HepG2 (cell line): Measurements from ENCODE around the gene PPDPF. TPM values are rescaled to one million over a fixed set of nuclear protein-coding genes. Genes with fewer than 3 reads are reported as not detected.

Source experiments
- ARID3A ChIP-seq: IDR thresholded peaks from 2 replicates; pipeline ENCODE4 v1.6.1; 2012; ENCODE audit warnings: low read depth, low read length, improper control_type of control experiment
- CREB1 ChIP-seq, 2 experiments: fragments of 450-650 bp in 1 of 2; IDR thresholded peaks; 2 replicates each; pipeline ENCODE4 v1.6.1; 2016 to 2017; ENCODE audit warnings: control low read depth in 1 of 2, mild to moderate bottlenecking in 1 of 2, missing compliant biosample characterization in 1 of 2, missing genetic modification characterization in 1 of 2
- ERF ChIP-seq: IDR thresholded peaks from 2 replicates; pipeline ENCODE4 v1.6.1; 2018; ENCODE audit warnings: missing biosample characterization, missing genetic modification reagents
- ISL2 ChIP-seq: sonication (generic); formaldehyde crosslinking; IDR thresholded peaks from 2 replicates; pipeline ENCODE4 v1.5.0; 2020; ENCODE audit warnings: missing genetic modification reagents
- KDM1A ChIP-seq: IDR thresholded peaks from 2 replicates; pipeline ENCODE4 v1.6.1; 2016; ENCODE audit warnings: missing compliant biosample characterization
- NFATC3 ChIP-seq: sonication (generic); formaldehyde crosslinking; IDR thresholded peaks from 2 replicates; pipeline ENCODE4 v1.5.1; 2020; ENCODE audit warnings: mild to moderate bottlenecking, missing genetic modification reagents
- PAF1 ChIP-seq: IDR thresholded peaks from 2 replicates; pipeline ENCODE4 v1.6.1; 2016; ENCODE audit warnings: missing genetic modification reagents, missing compliant biosample characterization
- PCBP1 ChIP-seq: fragments of 200-400 bp; formaldehyde crosslinking; IDR thresholded peaks from 2 replicates; pipeline ENCODE4 v1.6.1; 2017; ENCODE audit warnings: mild to moderate bottlenecking, low read depth, low read length, borderline replicate concordance
- POLR2AphosphoS5 ChIP-seq: IDR thresholded peaks from 2 replicates; pipeline ENCODE4 v1.6.1; 2012; ENCODE audit warnings: low read depth, low read length
- REXO4 ChIP-seq: sonication (generic); formaldehyde crosslinking; IDR thresholded peaks from 2 replicates; pipeline ENCODE4 v1.8.0; 2022; ENCODE audit warnings: missing genetic modification reagents, mild to moderate bottlenecking, borderline replicate concordance
- SETDB1 ChIP-seq: sonication (generic); formaldehyde crosslinking; IDR thresholded peaks from 2 replicates; pipeline ENCODE4 v1.5.1; 2020; ENCODE audit warnings: missing genetic modification reagents, mild to moderate bottlenecking, borderline replicate concordance
- SMARCC2 ChIP-seq: fragments of 450-650 bp; IDR thresholded peaks from 2 replicates; pipeline ENCODE4 v1.6.1; 2017; ENCODE audit warnings: antibody characterized with exemption, mild to moderate bottlenecking
- SOX6 ChIP-seq, 2 experiments: fragments of 450-650 bp in 1 of 2; sonication (generic) in 1 of 2; formaldehyde crosslinking in 1 of 2; IDR thresholded peaks; 2 replicates each; pipeline versions ENCODE4 v1.4.0 to v1.6.1; 2017 to 2020; ENCODE audit warnings: antibody characterized with exemption in 1 of 2, mild to moderate bottlenecking in 1 of 2, missing genetic modification reagents in 1 of 2
- SP2 ChIP-seq: sonication (generic); formaldehyde crosslinking; IDR thresholded peaks from 2 replicates; pipeline ENCODE4 v1.5.1; 2020; ENCODE audit warnings: mild to moderate bottlenecking, missing genetic modification reagents
- ZNF101 ChIP-seq: sonication (generic); formaldehyde crosslinking; IDR thresholded peaks from 2 replicates; pipeline ENCODE4 v1.4.0; 2020; ENCODE audit warnings: mild to moderate bottlenecking, low read depth, missing genetic modification reagents, borderline replicate concordance
- ZNF17 ChIP-seq: sonication (generic); formaldehyde crosslinking; IDR thresholded peaks from 2 replicates; pipeline ENCODE4 v1.5.0; 2020; ENCODE audit warnings: mild to moderate bottlenecking, missing genetic modification reagents
- ZNF431 ChIP-seq: sonication (generic); formaldehyde crosslinking; IDR thresholded peaks from 2 replicates; pipeline ENCODE4 v1.9.0; 2022; ENCODE audit warnings: missing genetic modification reagents, low read depth, mild to moderate bottlenecking, borderline replicate concordance
- ZNF672 ChIP-seq: sonication (generic); formaldehyde crosslinking; IDR thresholded peaks from 2 replicates; pipeline ENCODE4 v1.8.1; 2022; ENCODE audit warnings: missing genetic modification reagents
- ZNF800 ChIP-seq: sonication (generic); formaldehyde crosslinking; IDR thresholded peaks from 2 replicates; pipeline ENCODE4 v1.4.0; 2020; ENCODE audit warnings: missing genetic modification reagents
- polyA plus RNA-seq, 8 experiments: library from polyadenylated mRNA; depleted of rRNA in 3 of 8; stranded (reverse) in 7 of 8; unstranded in 1 of 8; fragments of >200 nt; fragmentation: Illumina TruSeq in 4 of 8; extraction: Trizol in 4 of 8; gene quantifications; 2 replicates each; pipeline versions ENCODE4 v1.2.1 to v1.2.3, GENCODE V29; 2011 to 2016; ENCODE audit warnings: low read depth in 4 of 8, missing spikeins in 1 of 8, mixed read lengths in 1 of 8; ENCODE audit not compliant: insufficient read depth in 1 of 8
- total RNA-seq, 5 experiments: library from RNA; depleted of rRNA; stranded (reverse); fragments of >200 nt; fragmentation: Illumina TruSeq; extraction: Trizol; gene quantifications; 2 replicates each; pipeline ENCODE4 v1.2.3, GENCODE V29; 2016; ENCODE audit warnings: low read depth in 1 of 5
- TF ChIP-seq, protein P1 (sequence below): sonication (generic); formaldehyde crosslinking; IDR thresholded peaks from 2 replicates; pipeline ENCODE4 v1.4.0; 2020; ENCODE audit warnings: missing genetic modification reagents; ENCODE audit errors: not compliant biosample characterization
- TF ChIP-seq, protein P2 (sequence below): IDR thresholded peaks from 2 replicates; pipeline ENCODE4 v1.6.1; 2016; ENCODE audit warnings: missing genetic modification reagents, missing compliant biosample characterization
- TF ChIP-seq, protein P3 (sequence below): sonication (generic); formaldehyde crosslinking; IDR thresholded peaks from 2 replicates; pipeline ENCODE4 v1.5.0; 2020; ENCODE audit warnings: missing genetic modification reagents
- TF ChIP-seq, protein P4 (sequence below): sonication (generic); formaldehyde crosslinking; IDR thresholded peaks from 2 replicates; pipeline ENCODE4 v1.4.0; 2020; ENCODE audit warnings: mild to moderate bottlenecking, missing genetic modification reagents

The PPDPF gene
- total and polyA plus RNA-seq, 2 of the 13 experiments (the other 11 are each of a cell fraction or from before 2014, with no cell fraction given) = 1.8 to 7.0 TPM

DNA sequence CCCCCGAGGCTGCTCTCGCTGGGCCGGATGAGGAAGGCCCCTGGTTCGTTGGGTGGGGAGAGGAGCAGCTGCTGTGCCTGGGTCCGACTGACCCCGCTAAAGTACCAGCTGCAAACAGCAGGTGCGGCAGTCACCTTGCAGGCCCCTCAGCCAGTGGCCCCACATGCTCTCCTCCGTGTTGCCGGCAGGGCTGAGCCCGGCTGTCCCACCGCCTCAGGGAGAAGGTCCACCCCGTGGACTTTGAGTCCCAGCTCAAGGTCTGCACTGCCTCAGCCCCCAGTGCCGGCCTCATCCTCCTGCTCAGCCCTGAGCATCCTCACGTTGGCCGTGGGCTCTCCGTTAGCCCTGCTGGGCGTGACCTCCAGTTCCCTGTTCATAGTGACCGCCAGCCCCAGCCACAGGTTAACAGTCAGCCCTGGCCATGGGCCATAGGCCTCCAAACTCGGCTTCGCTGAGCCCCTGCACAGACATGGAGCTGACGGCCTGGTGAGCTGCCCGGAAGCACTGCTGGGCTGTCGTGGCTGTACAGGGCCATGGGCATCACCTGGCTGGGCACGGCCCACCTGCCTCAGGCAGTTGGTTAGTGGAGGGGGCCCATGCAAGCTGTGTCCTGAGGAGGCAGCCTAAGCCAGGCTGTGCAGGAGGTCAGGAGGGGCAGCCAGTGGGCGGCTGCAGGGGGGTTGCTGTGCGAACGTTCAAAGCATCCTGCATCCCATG, 23.8 kb downstream of the PPDPF start (continued):
- TF ChIP-seq ZNF800 = no peak
- no peak for TF ChIP-seq NFATC3 (CRISPR knock-in tag)
- TF ChIP-seq ZNF431 (CRISPR knock-in tag) = no peak
- TF ChIP-seq, protein P1, sequence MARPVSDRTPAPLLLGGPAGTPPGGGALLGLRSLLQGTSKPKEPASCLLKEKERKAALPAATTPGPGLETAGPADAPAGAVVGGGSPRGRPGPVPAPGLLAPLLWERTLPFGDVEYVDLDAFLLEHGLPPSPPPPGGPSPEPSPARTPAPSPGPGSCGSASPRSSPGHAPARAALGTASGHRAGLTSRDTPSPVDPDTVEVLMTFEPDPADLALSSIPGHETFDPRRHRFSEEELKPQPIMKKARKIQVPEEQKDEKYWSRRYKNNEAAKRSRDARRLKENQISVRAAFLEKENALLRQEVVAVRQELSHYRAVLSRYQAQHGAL (CRISPR knock-in tag) = no peak
- TF ChIP-seq ERF (CRISPR knock-in tag) = no peak
- peak; percentile 28; the same call in 1 of the 2 replicates for TF ChIP-seq SP2 (CRISPR knock-in tag)
- no peak for TF ChIP-seq SMARCC2
- no peak for TF ChIP-seq ZNF17 (CRISPR knock-in tag)
- TF ChIP-seq, protein P2, sequence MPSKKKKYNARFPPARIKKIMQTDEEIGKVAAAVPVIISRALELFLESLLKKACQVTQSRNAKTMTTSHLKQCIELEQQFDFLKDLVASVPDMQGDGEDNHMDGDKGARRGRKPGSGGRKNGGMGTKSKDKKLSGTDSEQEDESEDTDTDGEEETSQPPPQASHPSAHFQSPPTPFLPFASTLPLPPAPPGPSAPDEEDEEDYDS = no peak
- 0 out of 2 replicates have a peak, but pooled peaks have one; percentile 74 for TF ChIP-seq PCBP1
- no peak for TF ChIP-seq CREB1 (IDR thresholded peaks at IDR 0.05)
- TF ChIP-seq CREB1 (CRISPR knock-in tag; IDR thresholded peaks at IDR 0.05) = no peak
- TF ChIP-seq, protein P3, sequence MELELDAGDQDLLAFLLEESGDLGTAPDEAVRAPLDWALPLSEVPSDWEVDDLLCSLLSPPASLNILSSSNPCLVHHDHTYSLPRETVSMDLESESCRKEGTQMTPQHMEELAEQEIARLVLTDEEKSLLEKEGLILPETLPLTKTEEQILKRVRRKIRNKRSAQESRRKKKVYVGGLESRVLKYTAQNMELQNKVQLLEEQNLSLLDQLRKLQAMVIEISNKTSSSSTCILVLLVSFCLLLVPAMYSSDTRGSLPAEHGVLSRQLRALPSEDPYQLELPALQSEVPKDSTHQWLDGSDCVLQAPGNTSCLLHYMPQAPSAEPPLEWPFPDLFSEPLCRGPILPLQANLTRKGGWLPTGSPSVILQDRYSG (CRISPR knock-in tag) = no peak
- TF ChIP-seq, protein P4, sequence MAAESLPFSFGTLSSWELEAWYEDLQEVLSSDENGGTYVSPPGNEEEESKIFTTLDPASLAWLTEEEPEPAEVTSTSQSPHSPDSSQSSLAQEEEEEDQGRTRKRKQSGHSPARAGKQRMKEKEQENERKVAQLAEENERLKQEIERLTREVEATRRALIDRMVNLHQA = no peak
- TF ChIP-seq ARID3A = no peak
- TF ChIP-seq POLR2AphosphoS5 = no peak
- TF ChIP-seq ZNF101 (CRISPR knock-in tag) = no peak
- no peak for TF ChIP-seq SETDB1
- TF ChIP-seq REXO4 = no peak
- 0 out of 2 replicates have a peak, but pooled peaks have one; percentile 41 for TF ChIP-seq KDM1A (CRISPR knock-in tag)
- no peak for TF ChIP-seq ISL2 (CRISPR knock-in tag)
- no peak for TF ChIP-seq PAF1 (CRISPR knock-in tag)
- no peak for TF ChIP-seq ZNF672 (CRISPR knock-in tag)
- TF ChIP-seq SOX6 (IDR thresholded peaks at IDR 0.05) = no peak
- peak; percentile 22; the same call in 1 of the 2 replicates for TF ChIP-seq SOX6 (CRISPR knock-in tag; IDR thresholded peaks at IDR 0.05)
